Tibial artery (tissue), 4 donors: Measurements from ENCODE around the gene RAD50.

ENCODE experiments used
- DNase-seq, 2 donors: peaks; one replicate each; pipeline ENCODE4 v3.0.0-alpha.2; 2019
- H3K27ac ChIP-seq, 2 donors: fragments of 200-600 bp; sonication (generic) in 1 of 2; 1 replicate in 1 of 2; 2 replicates in 1 of 2; pipeline ENCODE4 v1.5.1; 2018 to 2019; ENCODE audit warnings: mild to moderate bottlenecking in 1 of 2
- H3K27me3 ChIP-seq, 2 donors: fragments of 200-600 bp; sonication (generic) in 1 of 2; one replicate each; pipeline versions ENCODE4 v1.5.1 to v1.6.0; 2016 to 2019
- H3K36me3 ChIP-seq, 3 donors: fragments of 200-600 bp; sonication (generic) in 2 of 3; one replicate each; pipeline ENCODE4 v1.5.1; 2016 to 2019; ENCODE audit warnings: mild to moderate bottlenecking in 2 of 3
- H3K4me1 ChIP-seq, 4 donors: fragments of 200-600 bp; sonication (generic) in 2 of 4; 1 replicate in 3 of 4; 2 replicates in 1 of 4; pipeline ENCODE4 v1.5.1; 2016 to 2019
- H3K4me3 ChIP-seq, 2 donors: fragments of 200-600 bp; sonication (generic) in 1 of 2; 1 replicate in 1 of 2; 2 replicates in 1 of 2; pipeline ENCODE4 v1.5.1; 2018 to 2019; ENCODE audit warnings: mild to moderate bottlenecking in 2 of 2
- H3K9me3 ChIP-seq, 3 donors: fragments of 200-600 bp; sonication (generic) in 1 of 3; one replicate each; pipeline ENCODE4 v1.5.1; 2016 to 2019
- intact Hi-C: fragments of 100-400 bp; cut with DNase I; formaldehyde crosslinking; loops from one replicate; pipeline ENCODE4 v1.15.0; 2023; ENCODE audit warnings: low total_unique reads
- TF ChIP-seq, protein P1 (sequence below), 2 experiments: fragments of 200-600 bp in 1 of 2; fragments of 450-650 bp in 1 of 2; IDR thresholded peaks; one replicate each; pipeline ENCODE4 v1.5.1; 2017 to 2019; ENCODE audit warnings: antibody characterized with exemption in 2 of 2, mild to moderate bottlenecking in 1 of 2, moderate library complexity in 1 of 2

RAD50 gene

DNA sequence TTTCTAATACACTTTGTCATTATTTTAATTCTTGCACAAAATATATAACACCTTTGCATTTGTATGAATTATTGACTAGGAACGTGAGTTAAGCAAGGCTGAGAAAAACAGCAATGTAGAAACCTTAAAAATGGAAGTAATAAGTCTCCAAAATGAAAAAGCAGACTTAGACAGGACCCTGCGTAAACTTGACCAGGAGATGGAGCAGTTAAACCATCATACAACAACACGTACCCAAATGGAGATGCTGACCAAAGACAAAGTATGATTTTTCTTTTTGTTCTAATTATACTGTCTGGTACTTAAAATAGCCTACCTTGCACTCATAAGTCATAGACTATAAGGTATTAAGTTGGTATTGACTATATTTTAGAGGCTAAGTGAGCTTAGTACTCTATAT lies 34.4 kb downstream of the RAD50 start:
- Histone ChIP-seq H3K36me3 (peaks cover 48 to 60% (median 55%) of the 10 kb centered on the region in 3 donors), H3K9me3 (no peaks in the 10 kb centered on the region), H3K4me1 (no peaks in the 10 kb centered on the region), H3K27me3 (no peaks in the 10 kb centered on the region), H3K27ac (no peak overlapping the region), H3K4me3 (no peak overlapping the region)
- TF ChIP-seq, protein P1, sequence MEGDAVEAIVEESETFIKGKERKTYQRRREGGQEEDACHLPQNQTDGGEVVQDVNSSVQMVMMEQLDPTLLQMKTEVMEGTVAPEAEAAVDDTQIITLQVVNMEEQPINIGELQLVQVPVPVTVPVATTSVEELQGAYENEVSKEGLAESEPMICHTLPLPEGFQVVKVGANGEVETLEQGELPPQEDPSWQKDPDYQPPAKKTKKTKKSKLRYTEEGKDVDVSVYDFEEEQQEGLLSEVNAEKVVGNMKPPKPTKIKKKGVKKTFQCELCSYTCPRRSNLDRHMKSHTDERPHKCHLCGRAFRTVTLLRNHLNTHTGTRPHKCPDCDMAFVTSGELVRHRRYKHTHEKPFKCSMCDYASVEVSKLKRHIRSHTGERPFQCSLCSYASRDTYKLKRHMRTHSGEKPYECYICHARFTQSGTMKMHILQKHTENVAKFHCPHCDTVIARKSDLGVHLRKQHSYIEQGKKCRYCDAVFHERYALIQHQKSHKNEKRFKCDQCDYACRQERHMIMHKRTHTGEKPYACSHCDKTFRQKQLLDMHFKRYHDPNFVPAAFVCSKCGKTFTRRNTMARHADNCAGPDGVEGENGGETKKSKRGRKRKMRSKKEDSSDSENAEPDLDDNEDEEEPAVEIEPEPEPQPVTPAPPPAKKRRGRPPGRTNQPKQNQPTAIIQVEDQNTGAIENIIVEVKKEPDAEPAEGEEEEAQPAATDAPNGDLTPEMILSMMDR (IDR thresholded peaks at IDR 0.05): no peak
- intact Hi-C loops: no loop called here
- DNase-seq: no peak

DNA sequence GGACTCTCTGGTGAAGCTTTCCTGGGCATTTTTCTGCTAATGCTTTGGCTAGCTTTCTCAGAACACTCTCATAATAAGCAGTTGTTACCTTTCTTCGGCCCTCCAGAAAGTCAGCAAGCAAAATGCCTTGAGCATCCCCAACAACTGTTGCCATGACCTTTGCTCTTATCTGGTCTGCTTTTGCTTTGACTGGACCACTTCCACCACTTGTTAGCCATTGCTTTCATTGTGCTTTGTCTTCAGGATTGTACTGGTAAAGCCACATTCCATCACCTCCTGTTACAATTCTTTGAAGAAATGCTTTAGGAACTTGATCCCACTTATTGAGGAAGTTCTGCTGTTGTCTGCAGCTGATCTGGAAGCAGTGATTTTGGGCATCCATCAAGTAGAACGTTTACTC lies 35.7 kb downstream of the RAD50 start:
- no peaks in the 10 kb centered on the region for H3K4me1 ChIP-seq
- H3K4me3 ChIP-seq: no peak overlapping the region
- no peak overlapping the region for H3K27ac ChIP-seq
- DNase-seq: no peak
- no peaks in the 10 kb centered on the region for H3K27me3 ChIP-seq
- H3K9me3 ChIP-seq: no peaks in the 10 kb centered on the region
- intact Hi-C loops: no loop called here
- TF ChIP-seq, protein P1 (IDR thresholded peaks at IDR 0.05): no peak
- peaks cover 62 to 67% (median 62%) of the 10 kb centered on the region in 3 donors for H3K36me3 ChIP-seq

DNA sequence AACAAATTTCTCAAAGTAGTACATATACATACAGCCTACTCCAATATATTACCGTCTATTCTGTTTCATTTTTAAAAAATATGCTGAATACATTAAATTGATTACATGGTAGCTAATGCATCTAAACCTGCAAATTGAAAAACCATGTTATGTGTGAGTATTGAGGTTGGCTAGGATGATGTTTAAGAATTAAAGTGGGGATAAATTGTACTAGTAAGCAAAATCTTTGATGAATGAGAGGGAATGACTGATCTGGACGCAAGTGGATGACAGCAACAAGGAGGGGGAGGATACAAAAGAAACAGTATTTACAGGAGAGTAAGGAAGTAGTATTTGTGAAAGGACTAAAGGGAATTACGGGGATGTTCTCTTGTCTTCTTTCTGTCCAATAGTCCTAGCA lies 37.4 kb downstream of the RAD50 start:
- no peaks in the 10 kb centered on the region for H3K27me3 ChIP-seq
- no peaks in the 10 kb centered on the region for H3K4me1 ChIP-seq
- TF ChIP-seq, protein P1 (IDR thresholded peaks at IDR 0.05): no peak
- intact Hi-C loops: no loop called here
- peaks cover 64 to 70% (median 64%) of the 10 kb centered on the region in 3 donors for H3K36me3 ChIP-seq
- no peak overlapping the region for H3K27ac ChIP-seq
- no peak for DNase-seq
- H3K9me3 ChIP-seq: no peaks in the 10 kb centered on the region
- no peak overlapping the region for H3K4me3 ChIP-seq

DNA sequence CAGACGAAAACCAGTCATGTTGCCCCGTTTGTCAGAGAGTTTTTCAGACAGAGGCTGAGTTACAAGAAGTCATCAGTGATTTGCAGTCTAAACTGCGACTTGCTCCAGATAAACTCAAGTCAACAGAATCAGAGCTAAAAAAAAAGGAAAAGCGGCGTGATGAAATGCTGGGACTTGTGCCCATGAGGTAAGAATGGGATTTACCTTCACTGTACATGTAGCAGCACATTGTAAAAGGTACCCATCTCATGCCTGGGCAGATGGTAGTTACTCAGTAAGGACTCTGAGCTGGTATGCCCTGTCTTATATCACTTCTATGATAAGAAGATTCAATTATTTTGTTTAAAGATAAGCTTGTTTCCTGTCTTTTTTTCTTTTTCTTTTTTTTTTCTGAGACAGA lies 38.8 kb downstream of the RAD50 start:
- TF ChIP-seq, protein P1 (IDR thresholded peaks at IDR 0.05): no peak
- Histone ChIP-seq H3K4me1 (no peaks in the 10 kb centered on the region), H3K4me3 (no peak overlapping the region), H3K27me3 (no peaks in the 10 kb centered on the region), H3K9me3 (no peaks in the 10 kb centered on the region), H3K27ac (no peak overlapping the region), H3K36me3 (peaks cover 52 to 56% (median 54%) of the 10 kb centered on the region in 3 donors)
- intact Hi-C loops: no loop called here
- no peak for DNase-seq

DNA sequence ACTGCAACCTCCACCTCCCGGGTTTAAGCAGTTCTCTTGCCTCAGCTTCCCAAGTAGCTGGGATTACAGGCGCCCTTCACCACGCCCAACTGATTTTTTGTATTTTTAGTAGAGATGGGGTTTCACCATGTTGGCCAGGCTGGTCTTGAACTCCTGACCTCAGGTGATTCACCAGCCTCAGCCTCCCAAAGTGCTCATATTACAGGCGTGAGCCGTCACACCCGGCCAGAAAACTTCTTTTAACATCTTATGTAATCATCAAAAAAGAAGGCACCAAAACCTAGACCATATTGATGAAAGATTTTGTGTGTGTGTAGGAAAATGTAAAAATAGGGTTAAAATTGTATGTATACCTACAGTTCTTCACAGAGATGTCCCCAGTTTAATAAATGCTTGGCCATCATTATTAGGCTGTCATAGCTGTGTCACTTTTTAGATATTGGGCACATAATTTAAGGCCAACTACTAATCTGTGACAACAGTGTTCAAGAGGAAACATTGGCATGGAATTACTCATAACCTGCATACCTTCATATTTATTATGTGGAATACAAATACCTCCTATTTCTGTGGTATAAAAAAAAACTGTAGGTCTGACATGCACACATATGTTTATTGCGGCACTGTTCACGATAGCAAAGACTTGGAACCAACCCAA lies 44.4 kb downstream of the RAD50 start:
- H3K36me3 ChIP-seq: peaks cover 54 to 67% (median 64%) of the 10 kb centered on the region in 3 donors
- TF ChIP-seq, protein P1 (IDR thresholded peaks at IDR 0.05): no peak
- H3K4me1 ChIP-seq: no peaks in the 10 kb centered on the region
- DNase-seq: no peak
- H3K27me3 ChIP-seq: no peaks in the 10 kb centered on the region
- no peaks in the 10 kb centered on the region for H3K9me3 ChIP-seq
- no peak overlapping the region for H3K27ac ChIP-seq
- H3K4me3 ChIP-seq: no peak overlapping the region
- intact Hi-C loops: no loop called here
